ENCODE measurements around the gene EVI2B.
"Not testable (repeated sequence)": the region's sequence is repeated elsewhere in the genome, so short reads cannot be mapped to it uniquely, and the experiment has no call there.

Gene EVI2B

GRCh38 chr17:31310260-31310659 is 3.6 kb downstream of the EVI2B start:
- no peak for DNase-seq (ENCODE audit: low read depth in 2 of 2)

- DNase-seq (ENCODE audit: low read depth in 2 of 2), result no peak
These were observed 4.3 kb downstream of the EVI2B start for GRCh38 chr17:31309556-31309955.

GRCh38 chr17:31308372-31309334 is 5.2 kb downstream of the EVI2B start:
- no peak for DNase-seq (ENCODE audit: low read depth in 2 of 2)

- no peak for DNase-seq (ENCODE audit: low read depth in 2 of 2)
These were observed 6.2 kb downstream of the EVI2B start for GRCh38 chr17:31307640-31308039.

GRCh38 chr17:31299624-31300023 is 14.2 kb downstream of the EVI2B start:
- no peak for DNase-seq (ENCODE audit: low read depth in 2 of 2)

DNA sequence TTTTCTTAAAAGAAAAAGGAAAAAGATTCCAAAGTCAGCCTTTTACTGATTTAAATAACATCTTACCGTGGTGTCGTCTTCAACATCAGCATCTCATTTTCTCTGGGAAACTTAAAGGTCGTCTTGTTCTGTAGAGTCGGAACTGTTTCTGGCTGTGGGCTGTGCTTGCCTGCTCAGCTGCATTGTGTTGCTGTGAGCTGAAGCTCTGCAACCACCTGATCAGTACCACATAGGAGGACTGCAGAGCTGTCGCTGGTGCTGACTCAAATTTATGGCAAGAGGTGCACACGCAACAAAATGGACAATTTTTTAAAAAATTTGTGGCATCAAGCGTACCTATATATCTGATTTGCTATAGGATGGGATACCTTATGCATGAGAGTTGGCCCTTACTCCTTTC is 16.8 kb downstream of the EVI2B start, which contains the start of gene OMG:
OMG (minus strand) TSS at position 150 of the 400 bp plus-strand sequence. CDS start 908 bp downstream, outside the sequence.
- no peak for DNase-seq (ENCODE audit: low read depth in 2 of 2)

DNA sequence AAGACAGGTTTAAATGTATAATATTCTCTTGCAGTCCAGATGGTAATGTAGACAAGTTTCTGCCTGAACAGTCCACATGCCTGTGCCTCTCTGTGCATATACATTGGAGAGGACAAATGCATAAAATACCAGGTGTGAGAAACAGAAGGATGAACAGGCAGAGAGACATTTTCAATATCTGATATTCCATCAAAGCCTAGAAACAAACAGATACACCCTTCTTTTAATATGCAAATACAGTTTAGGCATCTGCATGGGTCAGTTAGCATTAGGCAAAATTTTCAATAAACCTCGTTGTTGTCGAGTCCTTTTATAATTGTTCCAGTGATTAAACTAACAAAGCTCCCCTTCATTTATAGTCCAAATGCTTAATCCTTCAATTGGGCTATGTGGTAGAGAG is 17.7 kb downstream of the EVI2B start:
- no peak for DNase-seq (ENCODE audit: low read depth in 2 of 2)

- DNase-seq (ENCODE audit: low read depth in 2 of 2), result no peak
These were observed 18.4 kb downstream of the EVI2B start for GRCh38 chr17:31295489-31295871.

DNA sequence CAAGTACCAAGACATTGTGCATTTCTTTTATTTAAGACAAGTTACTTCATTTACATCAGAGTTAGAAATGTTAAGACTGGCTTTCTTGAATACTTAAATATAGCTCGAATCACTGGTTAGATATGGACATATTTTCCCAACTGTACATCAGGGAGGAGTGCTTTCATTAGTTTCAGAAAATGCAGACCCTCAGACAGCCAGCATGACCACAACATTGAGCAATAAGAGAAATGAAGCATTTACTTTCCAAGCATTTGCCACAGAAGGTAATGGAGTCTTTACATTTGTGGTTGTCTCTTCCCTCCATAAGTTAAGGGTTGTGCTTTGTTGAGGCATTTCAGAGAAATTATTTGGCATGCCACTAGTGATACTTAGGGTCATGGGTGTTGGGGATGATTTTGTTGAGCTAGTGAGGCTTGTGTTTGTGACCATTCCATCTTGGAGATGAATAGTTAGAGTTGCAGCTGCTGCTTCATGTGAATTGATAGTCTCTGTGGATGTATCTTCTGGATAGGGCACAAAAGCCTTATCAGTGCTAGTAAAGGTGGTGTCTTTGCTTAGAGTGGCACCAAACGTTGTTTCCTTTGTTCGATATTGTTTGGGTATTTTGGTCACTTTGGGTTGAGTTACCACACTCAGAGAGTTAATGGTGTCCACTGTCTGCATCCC is 18.9 kb downstream of the EVI2B start:
- peak; percentile 49 to 51 for DNase-seq (ENCODE audit: low read depth in 2 of 2)

- DNase-seq (ENCODE audit: low read depth in 2 of 2), result no peak
These were observed 19.6 kb downstream of the EVI2B start for GRCh38 chr17:31294231-31294630.

DNA sequence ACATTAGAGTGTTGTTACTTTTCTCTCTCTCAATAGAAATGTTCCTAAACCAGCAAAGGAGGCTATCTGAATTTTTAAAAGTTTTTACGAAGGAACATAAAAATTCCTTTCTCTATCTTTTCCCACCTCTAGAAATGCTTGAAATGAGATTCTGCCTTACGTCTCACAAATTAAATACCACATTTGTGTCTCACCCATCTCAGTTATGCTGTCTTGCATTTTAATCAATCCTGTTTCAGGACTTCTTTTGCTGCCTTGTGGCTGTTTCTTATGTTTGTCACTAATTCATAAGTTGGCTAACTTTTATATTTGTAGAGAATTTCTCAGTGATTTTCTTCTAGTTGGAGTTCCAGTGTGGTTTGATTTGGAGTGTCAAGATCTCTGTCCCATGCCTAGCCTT is 20.3 kb downstream of the EVI2B start:
- DNase-seq (ENCODE audit: low read depth in 2 of 2), result no peak

GRCh38 chr17:31291820-31292219 is 22.0 kb downstream of the EVI2B start:
- peak in 1 of 2 experiments; percentile 48 for DNase-seq (ENCODE audit: low read depth in 2 of 2)

DNA sequence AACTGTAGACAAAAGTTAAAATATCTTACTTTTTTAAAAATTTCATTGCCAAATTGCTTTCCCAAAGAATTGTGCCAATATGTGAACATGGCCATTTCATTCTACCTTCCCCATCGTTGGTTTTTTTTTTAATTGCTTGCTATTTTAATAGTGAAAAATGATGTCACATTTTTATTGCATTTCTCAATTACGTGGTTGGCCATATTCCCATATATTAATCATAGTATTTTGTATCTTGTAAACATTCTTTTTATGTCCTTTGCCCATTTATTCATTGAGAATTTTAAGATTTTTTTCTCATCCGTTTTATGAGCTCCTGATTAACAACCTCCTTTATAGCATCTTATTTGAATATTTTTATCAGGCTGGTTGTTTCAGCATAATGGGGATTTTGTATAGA is 24.1 kb downstream of the EVI2B start:
- DNase-seq (ENCODE audit: low read depth in 2 of 2), result no peak

- DNase-seq (ENCODE audit: low read depth in 2 of 2), result not testable (repeated sequence)
These were observed 25.9 kb downstream of the EVI2B start for GRCh38 chr17:31287932-31288331.

GRCh38 chr17:31286587-31286986 is 27.3 kb downstream of the EVI2B start:
- DNase-seq (ENCODE audit: low read depth in 2 of 2), result no peak

- DNase-seq (ENCODE audit: low read depth in 2 of 2), result no peak
These were observed 30.0 kb downstream of the EVI2B start for GRCh38 chr17:31283841-31284240.

GRCh38 chr17:31281061-31281460 is 32.8 kb downstream of the EVI2B start:
- no peak for DNase-seq (ENCODE audit: low read depth in 2 of 2)

GRCh38 chr17:31279401-31279800 is 34.5 kb downstream of the EVI2B start:
- no peak for DNase-seq (ENCODE audit: low read depth in 2 of 2)

- DNase-seq (ENCODE audit: low read depth in 2 of 2), result no peak
These were observed 38.7 kb downstream of the EVI2B start for GRCh38 chr17:31275116-31275515.

DNA sequence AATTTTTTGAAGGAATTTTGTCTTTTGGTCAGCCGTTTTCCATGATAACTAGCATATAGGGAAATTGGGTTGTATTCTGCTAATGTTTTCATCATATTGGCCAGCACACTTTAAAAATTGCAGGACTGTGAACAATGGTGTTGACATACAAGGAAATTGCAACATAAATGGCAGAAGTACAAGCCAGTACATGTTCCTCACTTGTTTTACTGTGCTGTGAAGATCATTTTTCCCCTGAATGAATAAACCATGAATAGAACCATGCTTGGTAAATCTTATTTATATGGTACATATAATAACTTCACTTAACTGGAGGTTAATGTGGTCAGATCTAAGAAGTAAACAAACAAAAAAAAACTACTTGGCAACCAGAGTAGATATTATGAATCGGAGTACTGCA is 39.6 kb downstream of the EVI2B start:
- peak; percentile 41 to 42 for DNase-seq (ENCODE audit: low read depth in 2 of 2)

- no peak for DNase-seq (ENCODE audit: low read depth in 2 of 2)
These were observed 40.3 kb downstream of the EVI2B start for GRCh38 chr17:31273516-31273915.

- no peak for DNase-seq (ENCODE audit: low read depth in 2 of 2)
These were observed 41.1 kb downstream of the EVI2B start for GRCh38 chr17:31272803-31273202.

- no peak for DNase-seq (ENCODE audit: low read depth in 2 of 2)
These were observed 41.6 kb downstream of the EVI2B start for GRCh38 chr17:31272236-31272635.

All from fibroblast of skin of left quadriceps (primary cell).